Activated B cell treated with CpG ODN at 0.5 μM for 24 hours (primary cell): ENCODE measurements around the gene LDAH. TPM values are rescaled to one million over a fixed set of nuclear protein-coding genes. Genes with fewer than 3 reads are reported as not detected.
A peak's percentile ranks its signal among the peaks of the same experiment; 100 is the strongest.

ENCODE experiments used
- ATAC-seq: fragments of 200-7000 bp; cut with Tn5 transposase; one replicate; pipeline ENCODE4 v1.10.0; 2021; ENCODE audit warnings: low read depth, mild to moderate bottlenecking, moderate library complexity
- CTCF ChIA-PET: fragments of 350-600 bp; sonication (Branson Sonifier 250); formaldehyde crosslinking; loops from one replicate; lab custom pipeline; 2021; ENCODE audit warnings: antibody characterized with exemption; lab: Charles Lee
- POLR2A ChIA-PET: fragments of 350-600 bp; sonication (Branson Sonifier 250); formaldehyde crosslinking; loops from one replicate; lab custom pipeline; 2021; ENCODE audit warnings: antibody characterized with exemption; lab: Charles Lee
- DNase-seq: peaks from one replicate; pipeline ENCODE4 v3.0.0; 2022
- H3K27ac Mint-ChIP-seq: one replicate; pipeline ENCODE4 v1.8.0; 2020; ENCODE audit warnings: mixed read lengths
- H3K27me3 Mint-ChIP-seq: one replicate; pipeline ENCODE4 v1.8.0; 2021; ENCODE audit warnings: mixed read lengths
- H3K36me3 Mint-ChIP-seq: one replicate; pipeline ENCODE4 v1.8.0; 2021; ENCODE audit warnings: low read depth, mixed read lengths
- H3K4me1 Mint-ChIP-seq: one replicate; pipeline ENCODE4 v1.8.0; 2021; ENCODE audit warnings: mixed read lengths
- H3K4me3 Mint-ChIP-seq: one replicate; pipeline ENCODE4 v1.8.0; 2020; ENCODE audit warnings: mild to moderate bottlenecking, mixed read lengths
- H3K9me3 Mint-ChIP-seq: one replicate; pipeline ENCODE4 v1.8.0; 2020; ENCODE audit warnings: mixed read lengths
- intact Hi-C: fragments of 100-400 bp; cut with micrococcal nuclease; formaldehyde crosslinking; loops from one replicate; pipeline ENCODE4 v1.15.1; 2024
- total RNA-seq: library from RNA; stranded (reverse); gene quantifications from 2 replicates; pipeline ENCODE4 v1.2.3, GENCODE V29; 2022
- TF ChIP-seq, protein P1 (sequence below): fragments of 200-600 bp; IDR thresholded peaks from one replicate; pipeline ENCODE4 v1.8.0; 2022; ENCODE audit warnings: antibody characterized with exemption, mild to moderate bottlenecking

LDAH gene
- total RNA-seq, 1 donor from 2014 or later, result 31.2 TPM

DNA sequence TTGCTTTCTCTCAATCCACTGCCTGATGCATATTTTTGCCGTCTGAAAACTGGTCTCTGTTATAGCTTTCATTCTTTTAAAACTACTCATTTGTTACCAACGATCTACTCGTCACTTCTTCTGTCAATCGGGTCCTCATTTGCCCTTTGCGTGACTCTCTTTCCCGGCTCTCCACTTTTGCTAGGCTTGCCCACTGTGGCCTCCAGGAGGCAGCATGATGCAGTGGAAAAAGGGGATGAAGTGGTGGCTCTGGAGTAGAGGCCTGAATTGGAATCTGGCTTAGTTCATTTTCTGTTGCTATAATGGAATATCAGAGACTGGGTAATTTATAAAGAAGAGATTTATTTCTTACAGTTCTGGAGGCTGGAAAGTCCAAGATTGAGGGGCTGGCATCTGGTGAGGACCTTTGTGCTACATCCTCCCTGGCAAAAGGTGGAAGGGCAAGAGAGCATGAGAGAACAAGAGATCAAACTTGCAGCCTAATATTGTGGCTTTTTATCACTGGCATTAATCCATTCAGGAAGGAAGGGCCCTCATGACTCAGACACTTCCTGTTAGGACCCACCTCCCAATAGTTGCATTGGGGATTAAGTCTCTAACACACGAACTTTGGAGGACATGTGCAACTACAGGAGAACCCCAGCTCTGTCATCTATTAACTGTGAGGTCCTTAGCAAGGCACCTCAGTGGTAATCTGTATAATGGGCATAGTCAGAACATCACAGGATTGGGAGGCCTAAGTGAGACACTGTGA is 140.6 kb downstream of the LDAH start:
- intact Hi-C loops, result no loop called here
- Mint-ChIP-seq H3K27me3 (no peaks in the 10 kb centered on the region), H3K36me3 (peaks cover 64% of the 10 kb centered on the region), H3K27ac (peak overlapping the region; percentile 61), H3K4me1 (peaks cover 22% of the 10 kb centered on the region), H3K9me3 (no peaks in the 10 kb centered on the region), H3K4me3 (no peak overlapping the region)
- POLR2A ChIA-PET, result interaction anchor here (0.9 kb wide), 1 partner anchor 10 kb away, joined by 4 read pairs; no protein-coding TSS in a partner anchor
- CTCF ChIA-PET, result interaction anchor here (1.7 kb wide), 1 partner anchor 15 kb away, joined by 4 read pairs; the partner anchor contains the start of gene GDF7
- TF ChIP-seq, protein P1, sequence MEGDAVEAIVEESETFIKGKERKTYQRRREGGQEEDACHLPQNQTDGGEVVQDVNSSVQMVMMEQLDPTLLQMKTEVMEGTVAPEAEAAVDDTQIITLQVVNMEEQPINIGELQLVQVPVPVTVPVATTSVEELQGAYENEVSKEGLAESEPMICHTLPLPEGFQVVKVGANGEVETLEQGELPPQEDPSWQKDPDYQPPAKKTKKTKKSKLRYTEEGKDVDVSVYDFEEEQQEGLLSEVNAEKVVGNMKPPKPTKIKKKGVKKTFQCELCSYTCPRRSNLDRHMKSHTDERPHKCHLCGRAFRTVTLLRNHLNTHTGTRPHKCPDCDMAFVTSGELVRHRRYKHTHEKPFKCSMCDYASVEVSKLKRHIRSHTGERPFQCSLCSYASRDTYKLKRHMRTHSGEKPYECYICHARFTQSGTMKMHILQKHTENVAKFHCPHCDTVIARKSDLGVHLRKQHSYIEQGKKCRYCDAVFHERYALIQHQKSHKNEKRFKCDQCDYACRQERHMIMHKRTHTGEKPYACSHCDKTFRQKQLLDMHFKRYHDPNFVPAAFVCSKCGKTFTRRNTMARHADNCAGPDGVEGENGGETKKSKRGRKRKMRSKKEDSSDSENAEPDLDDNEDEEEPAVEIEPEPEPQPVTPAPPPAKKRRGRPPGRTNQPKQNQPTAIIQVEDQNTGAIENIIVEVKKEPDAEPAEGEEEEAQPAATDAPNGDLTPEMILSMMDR, result no peak
- no peak for ATAC-seq
- no peak for DNase-seq

DNA sequence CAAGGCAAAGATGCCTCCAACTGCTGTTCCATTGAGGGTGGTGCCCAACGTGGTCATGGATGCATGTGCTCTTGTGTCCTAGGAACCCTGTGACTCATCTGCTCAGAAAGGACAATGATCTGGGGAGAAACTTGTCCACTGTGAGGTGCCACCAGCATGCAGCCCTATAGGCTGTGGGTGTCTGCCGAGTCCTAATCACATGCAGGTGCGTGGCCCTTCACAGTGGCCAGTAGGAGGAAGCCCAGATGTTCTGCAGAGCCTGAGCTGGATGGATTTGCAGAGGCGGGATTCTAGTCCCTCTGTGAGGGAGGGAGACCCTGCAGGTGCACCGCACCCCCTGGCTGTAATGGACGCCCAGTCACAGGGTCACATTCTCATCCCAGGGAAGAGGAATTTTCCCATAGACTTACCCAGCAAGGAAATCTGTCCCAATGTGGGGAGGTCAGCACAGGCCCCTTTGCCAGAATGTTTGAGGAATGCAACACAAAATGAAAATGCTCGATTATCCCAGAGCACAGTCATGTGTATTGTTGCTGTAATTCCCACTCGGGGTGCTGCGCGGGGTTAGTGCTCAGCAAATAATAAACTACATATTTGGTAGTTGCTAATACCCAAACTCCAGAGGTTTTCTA is 142.0 kb downstream of the LDAH start:
- H3K27ac Mint-ChIP-seq, result no peak overlapping the region
- CTCF ChIA-PET, result interaction anchor here (1.7 kb wide), 1 partner anchor 14 kb away, joined by 4 read pairs; the partner anchor contains the start of gene GDF7
- intact Hi-C loops, result no loop called here

GRCh38 chr2:20678780-20679179 is 144.1 kb downstream of the LDAH start:
- ChIA-PET POLR2A (interaction anchor here (0.7 to 5.4 kb wide), 3 partner anchors 12 to 129 kb away, joined by 3 to 116 read pairs (median 19); partner anchors contain the start of genes GDF7 and HS1BP3), CTCF (interaction anchor here (1.5 to 5.0 kb wide), 6 partner anchors 14 to 286 kb away, joined by 3 to 69 read pairs (median 11); partner anchors contain the start of genes GDF7 and HS1BP3)
- TF ChIP-seq, protein P1, result no peak
- no peak for ATAC-seq
- Mint-ChIP-seq H3K4me1 (peaks cover 53% of the 10 kb centered on the region), H3K27ac (peak overlapping the region; percentile 94), H3K4me3 (no peak overlapping the region), H3K36me3 (peaks cover 33% of the 10 kb centered on the region), H3K27me3 (no peaks in the 10 kb centered on the region), H3K9me3 (no peaks in the 10 kb centered on the region)
- intact Hi-C loops, result no loop called here
- no peak for DNase-seq

More for the DNA sequence above, 142.0 kb downstream of the LDAH start:
- peaks cover 36% of the 10 kb centered on the region for H3K4me1 Mint-ChIP-seq
- ATAC-seq, result no peak
- no peaks in the 10 kb centered on the region for H3K9me3 Mint-ChIP-seq
- no peak overlapping the region for H3K4me3 Mint-ChIP-seq
- no peaks in the 10 kb centered on the region for H3K27me3 Mint-ChIP-seq
- POLR2A ChIA-PET, result no interaction called here
- H3K36me3 Mint-ChIP-seq, result peaks cover 50% of the 10 kb centered on the region
- no peak for DNase-seq
- TF ChIP-seq, protein P1, result no peak

DNA sequence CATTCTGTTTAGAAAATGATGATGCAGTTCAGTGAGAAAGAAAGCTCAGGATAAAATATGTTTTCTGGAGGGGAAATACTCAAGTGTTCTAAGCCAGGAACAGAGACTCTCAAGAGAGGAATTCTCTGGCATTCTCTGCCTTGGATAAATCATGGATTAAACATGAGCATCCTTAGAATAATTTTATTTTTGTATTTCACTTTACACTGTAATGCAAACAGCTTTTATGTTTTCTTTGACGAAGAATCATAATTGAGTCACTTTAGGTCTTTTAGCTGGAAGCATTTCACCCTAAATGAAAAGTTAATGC is 144.9 kb downstream of the LDAH start:
- ChIA-PET CTCF (interaction anchor here (0.6 to 5.0 kb wide), 13 partner anchors 13 to 287 kb away, joined by 3 to 69 read pairs (median 4); partner anchors contain the start of genes GDF7 and HS1BP3), POLR2A (interaction anchor here (0.7 to 5.4 kb wide), 5 partner anchors 12 to 231 kb away, joined by 3 to 116 read pairs (median 5); partner anchors contain the start of genes GDF7, HS1BP3 and RHOB)
- Mint-ChIP-seq H3K27ac (peak overlapping the region; percentile 94), H3K4me1 (peaks cover 60% of the 10 kb centered on the region), H3K4me3 (no peak overlapping the region), H3K27me3 (no peaks in the 10 kb centered on the region), H3K9me3 (no peaks in the 10 kb centered on the region), H3K36me3 (peaks cover 26% of the 10 kb centered on the region)
- ATAC-seq (no peak), DNase-seq (no peak)
- TF ChIP-seq, protein P1, result no peak
- intact Hi-C loops, result no loop called here
